Erythroblast (primary cell): ENCODE data around the gene ABHD1.

Experiments
- GATA1 ChIP-seq: IDR thresholded peaks from 2 replicates; pipeline ENCODE4 v1.6.1; 2011; ENCODE audit warnings: low read depth, mild to moderate bottlenecking, control low read depth, low read length, moderate library complexity
- POLR2A ChIP-seq: IDR thresholded peaks from 2 replicates; pipeline ENCODE4 v1.6.1; 2011; ENCODE audit warnings: mild to moderate bottlenecking, low read length

- TF ChIP-seq POLR2A, result no peak
- no peak for TF ChIP-seq GATA1
Measured at GRCh38 chr2:27093430-27094352, 29.9 kb upstream of the ABHD1 start.
